Natural killer cell (primary cell): ENCODE results near the gene KBTBD3. TPM values are rescaled to one million over a fixed set of nuclear protein-coding genes. Genes with fewer than 3 reads are reported as not detected.
"Not testable (repeated sequence)": the region's sequence is repeated elsewhere in the genome, so short reads cannot be mapped to it uniquely, and the experiment has no call there.

Experiments used
- ATAC-seq, 3 donors: fragments of 150-1000 bp in 2 of 3; fragments of 200-7000 bp in 1 of 3; cut with Tn5 transposase; 1 replicate in 1 of 3; 2 replicates in 2 of 3; pipeline ENCODE4 v1.10.0; 2021; ENCODE audit warnings: mild to moderate bottlenecking in 2 of 3, moderate library complexity in 2 of 3
- DNase-seq, 2 donors: peaks; one replicate each; pipeline versions ENCODE4 v3.0.0 to v3.0.0-alpha.2; 2013 to 2021; ENCODE audit warnings: mixed read lengths in 1 of 2
- H3K27ac ChIP-seq: one replicate; pipeline ENCODE4 v1.5.1; 2013; ENCODE audit warnings: mild to moderate bottlenecking, low read length
- H3K27me3 ChIP-seq: one replicate; pipeline ENCODE4 v1.6.1; 2013; ENCODE audit warnings: low read length; ENCODE audit not compliant: control insufficient read depth, insufficient read depth
- H3K36me3 ChIP-seq: one replicate; pipeline ENCODE4 v1.6.1; 2013; ENCODE audit warnings: low read length; ENCODE audit not compliant: control insufficient read depth, insufficient read depth
- H3K4me1 ChIP-seq: one replicate; pipeline ENCODE4 v1.6.1; 2013; ENCODE audit warnings: low read length; ENCODE audit not compliant: control insufficient read depth, insufficient read depth
- H3K4me3 ChIP-seq: one replicate; pipeline ENCODE4 v1.5.1; 2013; ENCODE audit warnings: low read length
- H3K9me3 ChIP-seq: one replicate; pipeline ENCODE4 v1.6.1; 2013; ENCODE audit warnings: low read length; ENCODE audit not compliant: control insufficient read depth, insufficient read depth
- H3K27ac Mint-ChIP-seq, 2 donors: one replicate each; pipeline ENCODE4 v1.8.0; 2022; ENCODE audit warnings: mild to moderate bottlenecking in 2 of 2, mixed read lengths in 2 of 2, moderate library complexity in 1 of 2
- H3K27me3 Mint-ChIP-seq, 2 donors: one replicate each; pipeline ENCODE4 v1.8.0; 2022; ENCODE audit warnings: low read depth in 2 of 2, mixed read lengths in 2 of 2
- H3K36me3 Mint-ChIP-seq: one replicate; pipeline ENCODE4 v1.8.0; 2022; ENCODE audit warnings: mixed read lengths
- H3K4me1 Mint-ChIP-seq, 2 donors: one replicate each; pipeline ENCODE4 v1.8.0; 2022; ENCODE audit warnings: mixed read lengths in 2 of 2
- H3K4me3 Mint-ChIP-seq: one replicate; pipeline ENCODE4 v1.8.0; 2022; ENCODE audit warnings: mild to moderate bottlenecking, moderate library complexity, mixed read lengths
- H3K9me3 Mint-ChIP-seq, 2 donors: one replicate each; pipeline ENCODE4 v1.8.0; 2022; ENCODE audit warnings: mixed read lengths in 2 of 2
- WGBS: methylation state at CpG from one replicate; pipeline ENCODE4 v1.1.7; 2013; ENCODE audit warnings: missing lambda C conversion rate; ENCODE audit not compliant: insufficient coverage; 5-methylcytosine and 5-hydroxymethylcytosine counted together
- intact Hi-C: fragments of 100-400 bp; cut with micrococcal nuclease; formaldehyde crosslinking; loops from one replicate; pipeline ENCODE4 v1.14.2; 2022
- total RNA-seq, 4 donors: library from RNA; stranded (reverse); fragments of 120-200 nt in 1 of 4; gene quantifications; one replicate each; pipeline versions ENCODE4 v1.2.3 to v1.2.4, GENCODE V29; 2013 to 2022
- TF ChIP-seq, protein P1 (sequence below): fragments of 200-600 bp; IDR thresholded peaks from one replicate; pipeline ENCODE4 v1.8.0; 2022; ENCODE audit warnings: antibody characterized with exemption

The KBTBD3 gene
- total RNA-seq, 3 donors from 2014 or later (not counting 1 experiment from before 2014, with no cell fraction given) = 9.0 to 12.7 (median 9.9) TPM

DNA sequence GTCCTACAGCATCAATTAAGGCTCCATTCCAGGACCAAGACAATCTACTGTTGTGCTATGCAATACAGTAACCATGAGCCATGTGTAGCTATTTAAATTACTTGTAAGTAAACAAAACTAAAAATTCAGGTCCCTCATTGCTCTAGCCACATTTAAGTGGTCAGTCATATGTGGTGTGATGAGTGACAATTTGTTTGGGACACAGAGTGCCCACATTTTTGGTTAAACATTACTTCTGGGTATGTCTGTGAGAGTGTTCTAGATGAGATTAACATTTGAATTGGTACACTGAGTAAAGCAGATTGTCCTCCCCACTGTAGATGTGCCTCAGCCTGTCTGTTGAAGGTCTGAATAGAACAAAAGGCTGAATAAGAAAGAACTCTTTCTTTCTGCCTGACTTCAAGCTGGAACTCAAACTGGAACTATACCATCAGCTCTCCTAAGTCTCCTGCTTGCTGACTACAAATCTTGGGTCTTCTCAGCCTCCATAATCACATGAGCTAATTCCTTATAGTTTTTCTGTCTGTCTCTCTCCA is 15.8 kb downstream of the KBTBD3 start:
- ATAC-seq = no peak

GRCh38 chr11:106059617-106060016 is 17.5 kb downstream of the KBTBD3 start:
- no CpG with 5 or more reads among the region's 1 CpG for WGBS

More for the DNA sequence above, 15.8 kb downstream of the KBTBD3 start:
- Mint-ChIP-seq H3K27me3 (no peaks in the 10 kb centered on the region), H3K4me1 (peaks cover 24% of the 10 kb centered on the region in 2 donors), H3K4me3 (no peak overlapping the region), H3K27ac (peak overlapping the region in 1 of 2 donors; percentile 2), H3K36me3 (no peaks in the 10 kb centered on the region), H3K9me3 (no peaks in the 10 kb centered on the region)
- peaks cover 3% of the 10 kb centered on the region for H3K4me1 ChIP-seq
- H3K27ac ChIP-seq = no peak overlapping the region
- TF ChIP-seq, protein P1, sequence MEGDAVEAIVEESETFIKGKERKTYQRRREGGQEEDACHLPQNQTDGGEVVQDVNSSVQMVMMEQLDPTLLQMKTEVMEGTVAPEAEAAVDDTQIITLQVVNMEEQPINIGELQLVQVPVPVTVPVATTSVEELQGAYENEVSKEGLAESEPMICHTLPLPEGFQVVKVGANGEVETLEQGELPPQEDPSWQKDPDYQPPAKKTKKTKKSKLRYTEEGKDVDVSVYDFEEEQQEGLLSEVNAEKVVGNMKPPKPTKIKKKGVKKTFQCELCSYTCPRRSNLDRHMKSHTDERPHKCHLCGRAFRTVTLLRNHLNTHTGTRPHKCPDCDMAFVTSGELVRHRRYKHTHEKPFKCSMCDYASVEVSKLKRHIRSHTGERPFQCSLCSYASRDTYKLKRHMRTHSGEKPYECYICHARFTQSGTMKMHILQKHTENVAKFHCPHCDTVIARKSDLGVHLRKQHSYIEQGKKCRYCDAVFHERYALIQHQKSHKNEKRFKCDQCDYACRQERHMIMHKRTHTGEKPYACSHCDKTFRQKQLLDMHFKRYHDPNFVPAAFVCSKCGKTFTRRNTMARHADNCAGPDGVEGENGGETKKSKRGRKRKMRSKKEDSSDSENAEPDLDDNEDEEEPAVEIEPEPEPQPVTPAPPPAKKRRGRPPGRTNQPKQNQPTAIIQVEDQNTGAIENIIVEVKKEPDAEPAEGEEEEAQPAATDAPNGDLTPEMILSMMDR = no peak
- no peaks in the 10 kb centered on the region for H3K9me3 ChIP-seq
- no peak for DNase-seq
- no peak overlapping the region for H3K4me3 ChIP-seq
- intact Hi-C loops = no loop called here
- H3K27me3 ChIP-seq = no peaks in the 10 kb centered on the region
- H3K36me3 ChIP-seq = peaks cover 2% of the 10 kb centered on the region

GRCh38 chr11:106058377-106058776 is 18.8 kb downstream of the KBTBD3 start:
- H3K27me3 Mint-ChIP-seq, H3K36me3 Mint-ChIP-seq, H3K36me3 ChIP-seq, H3K27ac ChIP-seq, H3K4me3 ChIP-seq, H3K4me1 ChIP-seq, ATAC-seq, H3K27ac Mint-ChIP-seq, DNase-seq, H3K9me3 Mint-ChIP-seq, H3K4me3 Mint-ChIP-seq, H3K27me3 ChIP-seq, intact Hi-C loops, H3K9me3 ChIP-seq: not testable (repeated sequence)
- 98% methylated on average over 14 of the region's 14 CpGs for WGBS
- H3K4me1 Mint-ChIP-seq = peaks cover 24% of the 10 kb centered on the region in 2 donors

More at GRCh38 chr11:106059617-106060016, 17.5 kb downstream of the KBTBD3 start:
- Mint-ChIP-seq H3K36me3 (no peaks in the 10 kb centered on the region), H3K27ac (no peak overlapping the region), H3K4me1 (peaks cover 24% of the 10 kb centered on the region in 2 donors), H3K4me3 (no peak overlapping the region), H3K9me3 (no peaks in the 10 kb centered on the region), H3K27me3 (no peaks in the 10 kb centered on the region)
- Histone ChIP-seq H3K27me3 (no peaks in the 10 kb centered on the region), H3K27ac (no peak overlapping the region), H3K4me1 (peaks cover 3% of the 10 kb centered on the region), H3K36me3 (peaks cover 2% of the 10 kb centered on the region), H3K4me3 (no peak overlapping the region), H3K9me3 (no peaks in the 10 kb centered on the region)
- ATAC-seq (no peak), DNase-seq (no peak)
- intact Hi-C loops = no loop called here
- TF ChIP-seq, protein P1 = no peak

GRCh38 chr11:106051103-106051502 is 26.0 kb downstream of the KBTBD3 start:
- Histone ChIP-seq H3K4me3 (no peak overlapping the region), H3K4me1 (no peaks in the 10 kb centered on the region), H3K36me3 (no peaks in the 10 kb centered on the region), H3K9me3 (no peaks in the 10 kb centered on the region), H3K27me3 (no peaks in the 10 kb centered on the region), H3K27ac (no peak overlapping the region)
- intact Hi-C loops = no loop called here
- TF ChIP-seq, protein P1 = no peak
- no peak overlapping the region for H3K4me3 Mint-ChIP-seq
- no peak for DNase-seq
- no peak for ATAC-seq
- H3K27ac Mint-ChIP-seq = no peak overlapping the region
- no peaks in the 10 kb centered on the region for H3K36me3 Mint-ChIP-seq
- H3K9me3 Mint-ChIP-seq = no peaks in the 10 kb centered on the region
- peaks cover 0 to 7% of the 10 kb centered on the region in 2 donors for H3K27me3 Mint-ChIP-seq
- no peaks in the 10 kb centered on the region for H3K4me1 Mint-ChIP-seq
- 86% methylated on average over 1 of the region's 2 CpGs for WGBS
